ENCODE data around the gene KRT81. TPM values are rescaled to one million over a fixed set of nuclear protein-coding genes. Genes with fewer than 3 reads are reported as not detected.
"Not testable (repeated sequence)": the region's sequence is repeated elsewhere in the genome, so short reads cannot be mapped to it uniquely, and the experiment has no call there.

KRT81 gene
- polyA plus RNA-seq, 1 donor from 2014 or later: not detected

- Histone ChIP-seq H4K20me1 (ENCODE audit: insufficient read depth) (no peaks in the 10 kb centered on the region), H3K4me2 (ENCODE audit: low read length) (no peak overlapping the region), H2AFZ (ENCODE audit: low read depth, low read length) (no peak overlapping the region), H3K36me3 (ENCODE audit: insufficient read depth, low read length) (no peaks in the 10 kb centered on the region), H3K27ac (ENCODE audit: low read length) (no peak overlapping the region), H3K4me3 (ENCODE audit: low read length) (no peak overlapping the region), H3K9ac (ENCODE audit: low read length) (no peak overlapping the region), H3K27me3 (ENCODE audit: insufficient read depth, low read depth, low read length) (no peaks in the 10 kb centered on the region), H3K9me3 (ENCODE audit: low read length) (no peaks in the 10 kb centered on the region), H3F3A (ENCODE audit: insufficient read depth, low read length, poor library complexity, severe bottlenecking) (no peaks in the 10 kb centered on the region), H3K9me2 (ENCODE audit: insufficient read depth, low read length) (no peaks in the 10 kb centered on the region), H3K79me2 (replicated peaks; ENCODE audit: insufficient read depth, low read length) (no peaks in the 10 kb centered on the region)
- no peak for TF ChIP-seq EP300 (conservative IDR thresholded peaks at IDR 0.05; ENCODE audit: poor library complexity, severe bottlenecking)
- TF ChIP-seq EZH2 (IDR thresholded peaks at IDR 0.05; ENCODE audit: borderline replicate concordance, insufficient read depth, low read length, poor library complexity, severe bottlenecking): no peak
- no peak for TF ChIP-seq REST (IDR thresholded peaks at IDR 0.05; ENCODE audit: borderline replicate concordance)
- TF ChIP-seq SMC3 (conservative IDR thresholded peaks at IDR 0.05; ENCODE audit: poor library complexity): no peak
- no peak for TF ChIP-seq CTCF (IDR thresholded peaks at IDR 0.05; ENCODE audit: poor library complexity, severe bottlenecking)
- TF ChIP-seq MXI1 (conservative IDR thresholded peaks at IDR 0.05; ENCODE audit: poor library complexity, severe bottlenecking): no peak
- no peak for TF ChIP-seq POLR2AphosphoS5 (IDR thresholded peaks at IDR 0.05)
- no peak for TF ChIP-seq RAD21 (conservative IDR thresholded peaks at IDR 0.05)
- TF ChIP-seq TAF1 (IDR thresholded peaks at IDR 0.05; ENCODE audit: low read depth): no peak
Measured at GRCh38 chr12:52316290-52316689, 25.0 kb upstream of the KRT81 start.

- not testable (repeated sequence) for H3K9me3 ChIP-seq (ENCODE audit: low read length); H2AFZ ChIP-seq (ENCODE audit: low read depth, low read length); H3K9ac ChIP-seq (ENCODE audit: low read length); H3K27ac ChIP-seq (ENCODE audit: low read length); H3K36me3 ChIP-seq (ENCODE audit: insufficient read depth, low read length); H3K4me2 ChIP-seq (ENCODE audit: low read length); H3K9me2 ChIP-seq (ENCODE audit: insufficient read depth, low read length); H3K4me3 ChIP-seq (ENCODE audit: low read length); H4K20me1 ChIP-seq (ENCODE audit: insufficient read depth); H3K79me2 ChIP-seq (replicated peaks; ENCODE audit: insufficient read depth, low read length); H3F3A ChIP-seq (ENCODE audit: insufficient read depth, low read length, poor library complexity, severe bottlenecking); H3K27me3 ChIP-seq (ENCODE audit: insufficient read depth, low read depth, low read length)
Measured at GRCh38 chr12:52315721-52316120, 24.4 kb upstream of the KRT81 start.

GRCh38 chr12:52314511-52314910 is 23.2 kb upstream of the KRT81 start:
- TF ChIP-seq RAD21 (conservative IDR thresholded peaks at IDR 0.05) (no peak), CTCF (IDR thresholded peaks at IDR 0.05; ENCODE audit: poor library complexity, severe bottlenecking) (no peak), POLR2AphosphoS5 (IDR thresholded peaks at IDR 0.05) (no peak), EZH2 (IDR thresholded peaks at IDR 0.05; ENCODE audit: borderline replicate concordance, insufficient read depth, low read length, poor library complexity, severe bottlenecking) (no peak), REST (IDR thresholded peaks at IDR 0.05; ENCODE audit: borderline replicate concordance) (no peak), SMC3 (conservative IDR thresholded peaks at IDR 0.05; ENCODE audit: poor library complexity) (no peak), MXI1 (conservative IDR thresholded peaks at IDR 0.05; ENCODE audit: poor library complexity, severe bottlenecking) (no peak), TAF1 (IDR thresholded peaks at IDR 0.05; ENCODE audit: low read depth) (no peak), EP300 (conservative IDR thresholded peaks at IDR 0.05; ENCODE audit: poor library complexity, severe bottlenecking) (no peak)
- no peak overlapping the region for H3K27ac ChIP-seq (ENCODE audit: low read length)
- H4K20me1 ChIP-seq (ENCODE audit: insufficient read depth): no peaks in the 10 kb centered on the region
- H3K27me3 ChIP-seq (ENCODE audit: insufficient read depth, low read depth, low read length): peaks cover 8% of the 10 kb centered on the region
- H3K9me3 ChIP-seq (ENCODE audit: low read length): no peaks in the 10 kb centered on the region
- H3K4me3 ChIP-seq (ENCODE audit: low read length): no peak overlapping the region
- H3K9me2 ChIP-seq (ENCODE audit: insufficient read depth, low read length): no peaks in the 10 kb centered on the region
- H3K36me3 ChIP-seq (ENCODE audit: insufficient read depth, low read length): no peaks in the 10 kb centered on the region
- H2AFZ ChIP-seq (ENCODE audit: low read depth, low read length): no peak overlapping the region
- H3K4me2 ChIP-seq (ENCODE audit: low read length): no peak overlapping the region
- no peak overlapping the region for H3K9ac ChIP-seq (ENCODE audit: low read length)
- no peaks in the 10 kb centered on the region for H3F3A ChIP-seq (ENCODE audit: insufficient read depth, low read length, poor library complexity, severe bottlenecking)
- no peaks in the 10 kb centered on the region for H3K79me2 ChIP-seq (replicated peaks; ENCODE audit: insufficient read depth, low read length)
